Tibial nerve (tissue), 4 donors: ENCODE measurements around the gene GGCT. TPM values are rescaled to one million over a fixed set of nuclear protein-coding genes. Genes with fewer than 3 reads are reported as not detected.

ENCODE experiments used
- DNase-seq, 2 donors: peaks; one replicate each; pipeline ENCODE4 v3.0.0-alpha.2; 2019; ENCODE audit warnings: low spot score in 2 of 2
- H3K27ac ChIP-seq, 4 donors: fragments of 200-600 bp; sonication (generic) in 3 of 4; one replicate each; pipeline ENCODE4 v1.5.1; 2017 to 2019; ENCODE audit warnings: mild to moderate bottlenecking in 1 of 4
- H3K27me3 ChIP-seq, 2 donors: fragments of 200-600 bp; sonication (generic) in 1 of 2; one replicate each; pipeline versions ENCODE4 v1.5.1 to v1.6.0; 2017 to 2019
- H3K36me3 ChIP-seq, 3 donors: fragments of 200-600 bp; sonication (generic); one replicate each; pipeline ENCODE4 v1.5.1; 2018 to 2019
- H3K4me1 ChIP-seq, 4 donors: fragments of 200-600 bp; sonication (generic) in 3 of 4; one replicate each; pipeline ENCODE4 v1.5.1; 2017 to 2019
- H3K4me3 ChIP-seq, 4 donors: fragments of 200-600 bp; sonication (generic) in 3 of 4; one replicate each; pipeline ENCODE4 v1.5.1; 2017 to 2019; ENCODE audit warnings: mild to moderate bottlenecking in 1 of 4, moderate library complexity in 1 of 4
- H3K9me3 ChIP-seq, 4 donors: fragments of 200-600 bp; sonication (generic) in 3 of 4; one replicate each; pipeline ENCODE4 v1.5.1; 2017 to 2019
- EP300 ChIP-seq, 2 donors: sonication (generic); formaldehyde crosslinking; IDR thresholded peaks; one replicate each; pipeline ENCODE4 v1.6.1; 2017; ENCODE audit warnings: antibody characterized with exemption in 2 of 2, mild to moderate bottlenecking in 1 of 2
- POLR2A ChIP-seq, 2 donors: fragments of 450-650 bp; IDR thresholded peaks; one replicate each; pipeline ENCODE4 v1.6.1; 2017; ENCODE audit warnings: antibody characterized with exemption in 2 of 2, mild to moderate bottlenecking in 2 of 2, moderate library complexity in 2 of 2
- WGBS, 2 donors: methylation state at CpG; one replicate each; pipeline ENCODE4 v1.1.5; 2018; 5-methylcytosine and 5-hydroxymethylcytosine counted together
- total RNA-seq, 4 donors: library from RNA; depleted of rRNA; stranded (reverse); fragments of >200 nt; gene quantifications; one replicate each; pipeline ENCODE4 v1.1.0, GENCODE V29; 2016
- TF ChIP-seq, protein P1 (sequence below), 5 experiments: fragments of 200-600 bp in 3 of 5; fragments of 450-650 bp in 2 of 5; sonication (generic) in 3 of 5; IDR thresholded peaks; one replicate each; pipeline ENCODE4 v1.5.1; 2016 to 2019; ENCODE audit warnings: antibody characterized with exemption in 5 of 5, mild to moderate bottlenecking in 3 of 5, moderate library complexity in 2 of 5

Gene GGCT
- total RNA-seq, 4 donors from 2014 or later: 12.2 to 39.6 (median 29.6) TPM

DNA sequence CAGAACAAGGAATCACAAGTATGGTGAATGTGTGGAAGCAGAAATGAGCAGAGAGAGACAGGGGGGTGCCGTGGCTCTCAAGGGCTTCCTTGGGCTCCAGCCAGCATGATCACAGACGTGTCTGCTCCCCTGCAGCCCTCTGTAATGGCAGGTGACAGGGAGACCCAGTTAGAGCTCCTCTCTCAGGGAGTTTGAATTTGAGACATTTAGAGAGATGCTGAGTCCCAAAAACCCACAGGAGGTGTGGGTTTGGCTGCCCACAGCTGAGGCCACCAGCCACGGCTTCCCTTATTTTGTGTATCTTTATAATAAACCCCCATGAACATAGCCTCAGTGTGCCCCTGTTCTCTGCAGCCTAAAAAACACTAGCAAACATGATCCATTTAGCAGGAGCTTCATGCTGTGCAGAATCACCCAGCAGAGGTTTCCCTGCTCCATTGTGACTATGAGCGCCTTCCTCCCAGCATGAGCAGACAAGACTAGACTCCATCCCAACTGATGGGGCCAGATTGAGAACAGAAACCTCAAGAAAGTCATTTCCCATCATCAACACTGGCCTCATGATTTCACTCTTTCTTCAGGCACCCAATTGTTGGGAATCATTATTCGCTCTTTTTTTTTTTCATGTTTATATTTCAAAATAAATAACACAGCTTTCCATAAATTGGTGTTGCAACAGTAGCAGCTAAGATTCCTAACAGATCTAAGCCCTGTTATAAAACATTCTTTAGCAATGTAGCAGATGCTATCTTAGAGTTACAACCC, 39.4 kb downstream of the GGCT start:
- TF ChIP-seq, protein P1, sequence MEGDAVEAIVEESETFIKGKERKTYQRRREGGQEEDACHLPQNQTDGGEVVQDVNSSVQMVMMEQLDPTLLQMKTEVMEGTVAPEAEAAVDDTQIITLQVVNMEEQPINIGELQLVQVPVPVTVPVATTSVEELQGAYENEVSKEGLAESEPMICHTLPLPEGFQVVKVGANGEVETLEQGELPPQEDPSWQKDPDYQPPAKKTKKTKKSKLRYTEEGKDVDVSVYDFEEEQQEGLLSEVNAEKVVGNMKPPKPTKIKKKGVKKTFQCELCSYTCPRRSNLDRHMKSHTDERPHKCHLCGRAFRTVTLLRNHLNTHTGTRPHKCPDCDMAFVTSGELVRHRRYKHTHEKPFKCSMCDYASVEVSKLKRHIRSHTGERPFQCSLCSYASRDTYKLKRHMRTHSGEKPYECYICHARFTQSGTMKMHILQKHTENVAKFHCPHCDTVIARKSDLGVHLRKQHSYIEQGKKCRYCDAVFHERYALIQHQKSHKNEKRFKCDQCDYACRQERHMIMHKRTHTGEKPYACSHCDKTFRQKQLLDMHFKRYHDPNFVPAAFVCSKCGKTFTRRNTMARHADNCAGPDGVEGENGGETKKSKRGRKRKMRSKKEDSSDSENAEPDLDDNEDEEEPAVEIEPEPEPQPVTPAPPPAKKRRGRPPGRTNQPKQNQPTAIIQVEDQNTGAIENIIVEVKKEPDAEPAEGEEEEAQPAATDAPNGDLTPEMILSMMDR (IDR thresholded peaks at IDR 0.05): no peak
- TF ChIP-seq EP300 (IDR thresholded peaks at IDR 0.05): peak in 1 of 2 donors; percentile 35
- H3K4me3 ChIP-seq: no peak overlapping the region
- H3K9me3 ChIP-seq: no peaks in the 10 kb centered on the region
- no peak for DNase-seq
- peaks cover 0 to 91% (median 57%) of the 10 kb centered on the region in 4 donors for H3K4me1 ChIP-seq
- H3K27ac ChIP-seq: peak overlapping the region in 3 of 4 donors; percentile 50 to 97 (median 96)
- WGBS, 2 donors: 68 to 75% methylated on average over 5 of the region's 5 CpGs
- H3K36me3 ChIP-seq: no peaks in the 10 kb centered on the region
- no peaks in the 10 kb centered on the region for H3K27me3 ChIP-seq

GRCh38 chr7:30464231-30464671, 40.4 kb downstream of the GGCT start:
- Histone ChIP-seq H3K27me3 (no peaks in the 10 kb centered on the region), H3K27ac (peak overlapping the region in 3 of 4 donors; percentile 28 to 97 (median 96)), H3K4me1 (peaks cover 0 to 91% (median 50%) of the 10 kb centered on the region in 4 donors), H3K9me3 (no peaks in the 10 kb centered on the region), H3K4me3 (no peak overlapping the region), H3K36me3 (no peaks in the 10 kb centered on the region)
- no peak for TF ChIP-seq POLR2A (IDR thresholded peaks at IDR 0.05)
- no peak for TF ChIP-seq EP300 (IDR thresholded peaks at IDR 0.05)
- TF ChIP-seq, protein P1 (IDR thresholded peaks at IDR 0.05): no peak
- WGBS, 2 donors: 69 to 75% methylated on average over 5 of the region's 5 CpGs
- no peak for DNase-seq

DNA sequence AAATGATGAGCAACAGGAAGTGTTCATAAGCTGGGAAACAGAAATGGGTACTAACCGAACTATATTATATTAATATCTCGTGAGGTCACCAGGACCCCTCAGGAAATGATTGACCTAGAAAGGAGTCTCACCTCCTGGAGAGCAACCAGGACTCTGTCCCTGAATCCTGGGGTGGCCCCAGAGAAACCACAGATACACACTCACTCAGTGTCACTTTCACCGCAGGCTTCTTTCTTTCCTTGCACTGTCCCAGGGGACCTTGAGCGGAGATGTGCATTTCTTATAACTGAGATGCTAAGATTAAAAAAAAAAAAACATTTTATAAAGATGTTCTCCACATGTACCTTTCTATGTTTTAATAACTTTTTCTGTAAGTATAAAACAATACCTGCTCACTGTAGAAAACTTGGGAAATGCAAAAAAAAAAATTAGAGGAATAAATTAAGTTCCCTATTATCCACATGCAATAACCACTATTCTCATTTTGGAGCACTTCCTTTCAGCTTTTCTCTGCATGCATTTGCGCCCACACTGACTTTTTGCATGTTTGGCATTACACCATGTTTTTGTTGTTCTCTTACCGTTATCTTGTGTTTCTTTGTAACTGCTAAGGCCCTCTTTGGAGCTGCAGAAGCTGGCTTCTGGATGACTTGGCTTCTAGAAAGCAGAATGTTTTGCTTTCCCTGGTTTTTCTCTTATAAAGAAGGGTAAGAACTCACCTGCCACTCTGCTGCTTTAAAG, 41.1 kb downstream of the GGCT start:
- no peak overlapping the region for H3K4me3 ChIP-seq
- H3K36me3 ChIP-seq: no peaks in the 10 kb centered on the region
- WGBS, 2 donors: 71 to 72% methylated on average over 6 of the region's 6 CpGs
- DNase-seq: no peak
- no peaks in the 10 kb centered on the region for H3K27me3 ChIP-seq
- H3K27ac ChIP-seq: peak overlapping the region in 2 of 4 donors; percentile 96 to 97
- H3K4me1 ChIP-seq: peaks cover 0 to 91% (median 43%) of the 10 kb centered on the region in 4 donors
- TF ChIP-seq, protein P1 (IDR thresholded peaks at IDR 0.05): no peak
- no peaks in the 10 kb centered on the region for H3K9me3 ChIP-seq

DNA sequence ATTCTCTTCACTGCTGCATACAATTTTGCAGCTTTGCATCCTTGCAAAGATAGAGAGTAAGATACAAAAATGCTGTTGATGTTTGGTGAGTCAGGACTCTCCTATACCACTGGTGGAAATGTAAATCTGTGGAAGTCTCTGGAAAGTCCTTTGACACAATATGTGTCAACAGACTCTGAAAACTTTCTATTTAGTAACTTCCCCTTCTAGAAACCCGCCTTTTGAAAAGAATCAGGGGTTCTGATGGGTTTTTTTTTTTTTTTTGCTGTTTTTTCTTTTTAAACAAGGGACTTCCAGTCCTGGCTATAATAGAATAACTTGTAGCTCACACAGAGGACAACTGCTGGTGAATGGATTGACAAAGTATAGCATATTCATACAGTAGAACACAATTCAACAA, 42.5 kb downstream of the GGCT start:
- TF ChIP-seq POLR2A (IDR thresholded peaks at IDR 0.05): no peak
- TF ChIP-seq, protein P1 (IDR thresholded peaks at IDR 0.05): no peak
- no peak for TF ChIP-seq EP300 (IDR thresholded peaks at IDR 0.05)
- Histone ChIP-seq H3K36me3 (peaks cover 0 to under 1% (median 0%) of the 10 kb centered on the region in 3 donors), H3K9me3 (no peaks in the 10 kb centered on the region), H3K4me3 (no peak overlapping the region), H3K27ac (peak overlapping the region in 2 of 4 donors; percentile 52 to 56), H3K4me1 (peaks cover 0 to 93% (median 40%) of the 10 kb centered on the region in 4 donors), H3K27me3 (no peaks in the 10 kb centered on the region)
- WGBS, 2 donors: 40 to 77% methylated on average over 1 of the region's 1 CpG
- no peak for DNase-seq

GRCh38 chr7:30460246-30460633, 44.4 kb downstream of the GGCT start:
- Histone ChIP-seq H3K4me3 (peak overlapping the region in 1 of 4 donors; percentile 3), H3K4me1 (peaks cover 0 to 78% (median 29%) of the 10 kb centered on the region in 4 donors)
- WGBS, 2 donors: 72 to 84% methylated on average over 4 of the region's 4 CpGs

More at GRCh38 chr7:30460246-30460633, 44.4 kb downstream of the GGCT start:
- no peak for DNase-seq
- Histone ChIP-seq H3K9me3 (no peaks in the 10 kb centered on the region), H3K36me3 (peaks cover 0 to 20% (median 0%) of the 10 kb centered on the region in 3 donors), H3K27me3 (no peaks in the 10 kb centered on the region), H3K27ac (peak overlapping the region in 3 of 4 donors; percentile 60 to 89 (median 85))
- TF ChIP-seq POLR2A (IDR thresholded peaks at IDR 0.05) (no peak), EP300 (IDR thresholded peaks at IDR 0.05) (no peak)
- TF ChIP-seq, protein P1 (IDR thresholded peaks at IDR 0.05): no peak
